Kidney epithelial cell (primary cell): ENCODE results near the gene LGALS1. TPM values are rescaled to one million over a fixed set of nuclear protein-coding genes. Genes with fewer than 3 reads are reported as not detected.
A peak's percentile ranks its signal among the peaks of the same experiment; 100 is the strongest.

Experiments used
- DNase-seq: peaks from one replicate; pipeline ENCODE4 v3.0.0-alpha.2; 2010; ENCODE audit warnings: low read depth
- H3K27me3 ChIP-seq: 2 replicates; pipeline ENCODE4 v1.6.0; 2011; ENCODE audit warnings: low read length; ENCODE audit not compliant: control insufficient read depth, insufficient read depth
- H3K36me3 ChIP-seq: 2 replicates; pipeline ENCODE4 v1.5.1; 2011; ENCODE audit warnings: low read length; ENCODE audit not compliant: control insufficient read depth, insufficient read depth
- H3K4me3 ChIP-seq: 2 replicates; pipeline ENCODE4 v1.5.1; 2011; ENCODE audit warnings: low read depth, mild to moderate bottlenecking, control low read depth, low read length
- CTCF ChIP-seq: IDR thresholded peaks from 2 replicates; pipeline ENCODE4 v1.5.1; 2011; ENCODE audit warnings: mild to moderate bottlenecking, moderate library complexity, low read length, control low read depth, inconsistent platforms; ENCODE audit not compliant: insufficient read depth, poor library complexity, severe bottlenecking
- total RNA-seq: library from RNA; depleted of rRNA; stranded (reverse); fragments of >200 nt; gene quantifications from 2 replicates; pipeline ENCODE4 v1.2.3, GENCODE V29; 2015

The LGALS1 gene
- total RNA-seq, 1 donor from 2014 or later: 806 TPM

GRCh38 chr22:37696657-37697537 lies 21.5 kb downstream of the LGALS1 start, which contains the start of gene TRIOBP:
Gene TRIOBP (plus strand): TSS chr22:37697048. CDS start chr22:37701366, 4,318 bp downstream.
- peak within 1 kb of the TSS; percentile 30 for H3K4me3 ChIP-seq
- H3K27me3 ChIP-seq: no peaks in the 10 kb centered on the region
- TF ChIP-seq CTCF: peak; percentile 71
- no peaks in the 10 kb centered on the region for H3K36me3 ChIP-seq
- peak; percentile 94 for DNase-seq

- no peak for TF ChIP-seq CTCF
- no peaks in the 10 kb centered on the region for H3K36me3 ChIP-seq
- no peaks in the 10 kb centered on the region for H3K27me3 ChIP-seq
- no peak overlapping the region for H3K4me3 ChIP-seq
- DNase-seq: no peak
Observed at GRCh38 chr22:37697538-37697835, 22.1 kb downstream of the LGALS1 start.

DNA sequence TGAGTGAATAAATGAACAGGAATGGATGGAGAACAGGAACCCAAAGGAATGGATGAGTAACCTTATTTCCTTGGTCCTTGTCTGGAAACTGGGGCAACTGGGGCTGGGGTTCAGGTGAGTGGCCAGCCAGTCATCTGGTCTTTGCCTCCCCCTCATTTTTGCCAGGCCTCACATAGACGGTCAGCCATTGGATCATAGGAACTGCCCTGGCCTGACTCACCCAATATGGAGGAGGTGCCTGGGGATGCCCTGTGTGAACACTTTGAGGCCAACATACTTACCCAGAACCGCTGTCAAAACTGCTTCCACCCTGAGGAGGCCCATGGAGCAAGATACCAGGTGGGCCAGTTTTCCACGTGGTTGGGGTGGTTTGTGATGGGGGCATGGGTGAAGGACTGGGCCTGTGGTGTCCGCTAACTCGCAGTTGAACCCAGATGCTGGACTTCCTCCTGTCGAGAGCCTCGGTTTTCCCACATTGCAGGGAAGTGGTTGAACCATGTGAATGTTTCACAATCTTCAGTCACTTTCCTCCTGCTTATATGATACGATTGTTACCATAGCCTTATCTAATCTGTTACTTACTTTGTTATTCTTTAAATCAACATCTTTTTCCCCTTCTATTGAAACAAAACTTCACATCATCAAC lies 25.8 kb downstream of the LGALS1 start:
- no peaks in the 10 kb centered on the region for H3K36me3 ChIP-seq
- no peak for TF ChIP-seq CTCF
- no peak overlapping the region for H3K4me3 ChIP-seq
- no peak for DNase-seq
- H3K27me3 ChIP-seq: no peaks in the 10 kb centered on the region

- no peaks in the 10 kb centered on the region for H3K36me3 ChIP-seq
- no peak for DNase-seq
- H3K4me3 ChIP-seq: no peak overlapping the region
- no peaks in the 10 kb centered on the region for H3K27me3 ChIP-seq
- TF ChIP-seq CTCF: no peak
Observed at GRCh38 chr22:37703906-37704305, 28.5 kb downstream of the LGALS1 start.

GRCh38 chr22:37704645-37705044 lies 29.2 kb downstream of the LGALS1 start:
- Histone ChIP-seq H3K27me3 (no peaks in the 10 kb centered on the region), H3K4me3 (no peak overlapping the region), H3K36me3 (no peaks in the 10 kb centered on the region)
- no peak for DNase-seq
- no peak for TF ChIP-seq CTCF
